ENCODE results near the gene SLITRK5.

The SLITRK5 gene

GRCh38 chr13:87676254-87677042 lies 5.3 kb downstream of the SLITRK5 start:
- H3K27ac ChIP-seq (ENCODE audit: low read depth, low read length) = no peak overlapping the region

GRCh38 chr13:87677043-87677495 lies 5.9 kb downstream of the SLITRK5 start:
- Histone ChIP-seq H3K27ac (ENCODE audit: low read depth, low read length) (no peak overlapping the region), H3K27me3 (ENCODE audit: insufficient read depth, low read length) (peaks cover 79% of the 10 kb centered on the region)
- WGBS = 75% methylated on average over 29 of the region's 29 CpGs

More at GRCh38 chr13:87676254-87677042, 5.3 kb downstream of the SLITRK5 start:
- Histone ChIP-seq H3K4me3 (ENCODE audit: low read length) (peak overlapping the region; percentile 62; the same call in 1 of the 2 replicates), H3K4me1 (ENCODE audit: insufficient read depth, low read length) (peaks cover 8% of the 10 kb centered on the region; the same call in 1 of the 2 replicates), H3K36me3 (ENCODE audit: insufficient read depth, low read length) (no peaks in the 10 kb centered on the region), H3K27me3 (ENCODE audit: insufficient read depth, low read length) (peaks cover 85% of the 10 kb centered on the region), H3K9ac (ENCODE audit: low read depth, low read length) (no peak overlapping the region), H3K9me3 (ENCODE audit: insufficient read depth, low read depth, low read length) (no peaks in the 10 kb centered on the region)
- 90% methylated on average over 33 of the region's 33 CpGs for WGBS

GRCh38 chr13:87677496-87678371 lies 6.6 kb downstream of the SLITRK5 start:
- Histone ChIP-seq H3K9me3 (ENCODE audit: insufficient read depth, low read depth, low read length) (no peaks in the 10 kb centered on the region), H3K4me3 (ENCODE audit: low read length) (peak overlapping the region; percentile 62), H3K4me1 (ENCODE audit: insufficient read depth, low read length) (peaks cover 8% of the 10 kb centered on the region; the same call in 1 of the 2 replicates), H3K36me3 (ENCODE audit: insufficient read depth, low read length) (no peaks in the 10 kb centered on the region), H3K27ac (ENCODE audit: low read depth, low read length) (no peak overlapping the region), H3K9ac (ENCODE audit: low read depth, low read length) (0 out of 2 replicates have a peak overlapping the region, but pooled peaks have one; percentile 29), H3K27me3 (ENCODE audit: insufficient read depth, low read length) (peaks cover 74% of the 10 kb centered on the region)
- 53% methylated on average over 60 of the region's 60 CpGs for WGBS

More at GRCh38 chr13:87677043-87677495, 5.9 kb downstream of the SLITRK5 start:
- Histone ChIP-seq H3K9ac (ENCODE audit: low read depth, low read length) (no peak overlapping the region), H3K9me3 (ENCODE audit: insufficient read depth, low read depth, low read length) (no peaks in the 10 kb centered on the region), H3K4me1 (ENCODE audit: insufficient read depth, low read length) (peaks cover 8% of the 10 kb centered on the region; the same call in 1 of the 2 replicates), H3K4me3 (ENCODE audit: low read length) (peak overlapping the region; percentile 62), H3K36me3 (ENCODE audit: insufficient read depth, low read length) (no peaks in the 10 kb centered on the region)

GRCh38 chr13:87678372-87678752 lies 7.2 kb downstream of the SLITRK5 start:
- Histone ChIP-seq H3K27me3 (ENCODE audit: insufficient read depth, low read length) (peaks cover 69% of the 10 kb centered on the region), H3K4me3 (ENCODE audit: low read length) (peak overlapping the region; percentile 62), H3K9me3 (ENCODE audit: insufficient read depth, low read depth, low read length) (no peaks in the 10 kb centered on the region), H3K36me3 (ENCODE audit: insufficient read depth, low read length) (no peaks in the 10 kb centered on the region), H3K4me1 (ENCODE audit: insufficient read depth, low read length) (peaks cover 8% of the 10 kb centered on the region; the same call in 1 of the 2 replicates), H3K27ac (ENCODE audit: low read depth, low read length) (no peak overlapping the region), H3K9ac (ENCODE audit: low read depth, low read length) (0 out of 2 replicates have a peak overlapping the region, but pooled peaks have one; percentile 29)
- 57% methylated on average over 7 of the region's 8 CpGs for WGBS

DNA sequence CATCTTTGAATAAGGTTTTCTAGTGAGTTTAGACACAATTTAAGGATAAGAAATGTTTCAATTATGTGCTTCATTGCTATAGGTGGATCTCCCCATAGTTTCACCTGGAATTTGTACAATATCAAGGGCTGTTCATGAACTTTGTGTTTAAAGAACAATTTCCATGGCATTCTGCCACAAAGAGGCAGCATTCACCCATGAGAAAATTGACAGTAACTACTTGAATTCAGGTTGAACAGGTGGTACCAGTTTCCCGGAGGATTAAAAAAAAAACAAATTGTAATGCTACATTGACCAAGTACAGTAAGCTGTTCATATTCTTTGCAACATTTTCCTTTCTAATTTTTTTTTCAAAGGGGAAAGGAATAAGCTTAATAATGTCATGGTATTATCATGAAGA lies 9.1 kb downstream of the SLITRK5 start:
- Histone ChIP-seq H3K27ac (ENCODE audit: low read depth, low read length) (no peak overlapping the region), H3K36me3 (ENCODE audit: insufficient read depth, low read length) (no peaks in the 10 kb centered on the region), H3K4me1 (ENCODE audit: insufficient read depth, low read length) (peaks cover 3% of the 10 kb centered on the region; the same call in 1 of the 2 replicates), H3K9ac (ENCODE audit: low read depth, low read length) (no peak overlapping the region), H3K27me3 (ENCODE audit: insufficient read depth, low read length) (peaks cover 49% of the 10 kb centered on the region), H3K9me3 (ENCODE audit: insufficient read depth, low read depth, low read length) (no peaks in the 10 kb centered on the region), H3K4me3 (ENCODE audit: low read length) (no peak overlapping the region)
- WGBS = 92% methylated on average over 1 of the region's 1 CpG

DNA sequence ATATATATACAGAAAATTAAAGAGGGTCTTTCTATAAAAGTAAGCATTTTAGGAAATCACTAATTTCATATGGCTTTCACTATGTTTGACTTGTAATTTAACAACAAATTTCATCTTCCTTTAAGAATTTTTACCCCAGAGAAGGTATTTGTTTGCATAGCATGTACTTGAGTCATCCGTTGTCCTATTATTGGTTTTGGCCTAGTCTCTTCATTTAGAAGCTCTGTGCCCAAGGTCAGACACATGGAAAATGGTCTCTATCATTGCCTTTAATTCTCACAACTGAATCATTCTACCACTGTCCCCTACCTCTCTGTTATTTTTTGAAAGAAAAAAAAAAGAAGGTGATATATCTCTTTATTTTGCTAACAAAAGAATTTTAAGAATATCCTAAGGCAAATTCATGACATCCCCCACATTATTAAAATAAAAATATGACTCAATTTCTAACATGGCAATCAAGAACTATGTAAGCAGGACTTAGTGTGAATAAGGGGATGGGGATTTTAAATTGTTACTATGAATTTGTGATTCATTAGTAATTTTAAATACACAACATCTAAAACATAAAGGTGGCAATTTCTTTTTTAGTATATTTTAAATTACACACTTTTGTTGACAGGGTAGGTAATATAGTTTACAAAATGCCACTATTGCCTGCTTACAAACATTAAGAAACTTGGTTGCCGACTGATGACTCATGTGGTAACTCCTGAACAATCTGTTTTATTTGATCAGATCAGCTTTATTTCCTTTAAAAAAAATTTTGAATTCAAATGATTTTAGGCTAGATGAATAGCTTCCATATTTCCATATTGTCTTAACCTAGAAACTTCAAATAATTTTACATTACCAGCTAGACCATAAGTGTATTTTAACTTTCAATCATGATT lies 13.9 kb downstream of the SLITRK5 start:
- Histone ChIP-seq H3K4me3 (ENCODE audit: low read length) (no peak overlapping the region), H3K36me3 (ENCODE audit: insufficient read depth, low read length) (no peaks in the 10 kb centered on the region), H3K9me3 (ENCODE audit: insufficient read depth, low read depth, low read length) (no peaks in the 10 kb centered on the region), H3K27me3 (ENCODE audit: insufficient read depth, low read length) (peaks cover 4% of the 10 kb centered on the region; the same call in 1 of the 2 replicates), H3K27ac (ENCODE audit: low read depth, low read length) (no peak overlapping the region), H3K9ac (ENCODE audit: low read depth, low read length) (no peak overlapping the region), H3K4me1 (ENCODE audit: insufficient read depth, low read length) (no peaks in the 10 kb centered on the region)
- 80% methylated on average over 2 of the region's 2 CpGs for WGBS

DNA sequence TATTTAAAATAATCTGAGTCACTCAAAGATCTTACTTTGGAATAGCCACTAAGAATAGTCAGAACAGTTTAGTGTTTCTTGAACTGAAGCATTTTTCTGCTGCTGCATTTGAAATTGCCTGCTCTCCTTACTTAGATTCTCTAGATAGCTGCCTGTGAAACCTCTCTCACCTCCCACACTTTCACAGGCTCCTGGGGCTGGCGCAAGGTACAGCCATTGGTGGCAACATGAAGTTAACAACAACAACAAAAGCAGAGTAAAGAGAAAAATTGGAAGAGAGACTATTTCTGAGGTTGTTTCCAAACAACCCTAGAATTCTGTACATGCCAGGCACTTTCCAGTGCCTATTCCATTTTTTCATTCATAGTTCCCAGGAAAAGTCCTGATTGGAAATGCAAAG lies 25.3 kb downstream of the SLITRK5 start:
- no peaks in the 10 kb centered on the region for H3K27me3 ChIP-seq (ENCODE audit: insufficient read depth, low read length)
- 88% methylated on average over 1 of the region's 1 CpG for WGBS
- H3K9me3 ChIP-seq (ENCODE audit: insufficient read depth, low read depth, low read length) = no peaks in the 10 kb centered on the region
- no peaks in the 10 kb centered on the region for H3K4me1 ChIP-seq (ENCODE audit: insufficient read depth, low read length)
- H3K9ac ChIP-seq (ENCODE audit: low read depth, low read length) = no peak overlapping the region
- no peak overlapping the region for H3K4me3 ChIP-seq (ENCODE audit: low read length)
- no peak overlapping the region for H3K27ac ChIP-seq (ENCODE audit: low read depth, low read length)
- no peaks in the 10 kb centered on the region for H3K36me3 ChIP-seq (ENCODE audit: insufficient read depth, low read length)

DNA sequence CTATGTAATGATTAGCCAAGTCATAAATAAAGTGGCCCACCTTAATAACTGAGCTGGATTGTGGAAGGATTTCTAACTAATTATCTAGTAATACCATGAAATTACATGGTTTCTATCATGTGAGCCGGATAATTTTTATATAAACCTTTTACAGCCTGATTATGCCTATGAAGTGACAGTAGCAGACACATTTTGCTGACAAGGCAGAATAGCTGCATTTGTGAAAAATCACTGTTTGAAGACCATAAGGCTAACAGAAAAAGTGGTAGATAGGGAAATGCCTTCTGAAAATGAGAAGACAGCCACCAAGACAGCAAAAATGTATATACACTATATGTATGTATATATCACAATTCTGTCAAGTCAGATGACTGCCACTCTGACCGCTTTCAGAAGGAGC lies 27.1 kb downstream of the SLITRK5 start:
- H3K4me1 ChIP-seq (ENCODE audit: insufficient read depth, low read length) = no peaks in the 10 kb centered on the region
- H3K27ac ChIP-seq (ENCODE audit: low read depth, low read length) = no peak overlapping the region
- no peaks in the 10 kb centered on the region for H3K36me3 ChIP-seq (ENCODE audit: insufficient read depth, low read length)
- H3K9ac ChIP-seq (ENCODE audit: low read depth, low read length) = no peak overlapping the region
- 100% methylated on average over 2 of the region's 2 CpGs for WGBS
- no peaks in the 10 kb centered on the region for H3K9me3 ChIP-seq (ENCODE audit: insufficient read depth, low read depth, low read length)
- no peaks in the 10 kb centered on the region for H3K27me3 ChIP-seq (ENCODE audit: insufficient read depth, low read length)
- no peak overlapping the region for H3K4me3 ChIP-seq (ENCODE audit: low read length)

- Histone ChIP-seq H3K4me3 (ENCODE audit: low read length) (no peak overlapping the region), H3K9ac (ENCODE audit: low read depth, low read length) (no peak overlapping the region), H3K9me3 (ENCODE audit: insufficient read depth, low read depth, low read length) (no peaks in the 10 kb centered on the region), H3K27ac (ENCODE audit: low read depth, low read length) (no peak overlapping the region), H3K36me3 (ENCODE audit: insufficient read depth, low read length) (no peaks in the 10 kb centered on the region), H3K4me1 (ENCODE audit: insufficient read depth, low read length) (no peaks in the 10 kb centered on the region), H3K27me3 (ENCODE audit: insufficient read depth, low read length) (no peaks in the 10 kb centered on the region)
- 83% methylated on average over 1 of the region's 1 CpG for WGBS
Observed at GRCh38 chr13:87709947-87710346, 38.8 kb downstream of the SLITRK5 start.

DNA sequence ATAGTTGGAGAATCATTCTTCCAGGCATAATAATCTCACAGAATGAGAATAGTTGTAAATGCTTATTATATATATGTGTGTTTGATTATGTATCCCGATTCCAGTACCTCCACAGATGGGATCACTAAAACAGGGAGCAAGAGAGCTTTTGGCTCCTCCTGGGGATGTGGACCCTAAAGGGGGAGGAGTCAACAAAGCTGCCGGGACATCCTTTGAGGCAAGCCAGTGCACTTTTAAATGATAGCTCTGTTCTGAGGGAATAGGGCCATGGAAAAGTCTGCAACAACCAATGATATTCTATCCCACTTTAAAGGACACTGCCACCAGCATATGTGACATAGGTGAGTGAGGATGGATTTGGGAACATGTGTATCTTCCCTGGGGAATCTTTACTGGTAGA lies 40.8 kb downstream of the SLITRK5 start:
- H3K4me3 ChIP-seq (ENCODE audit: low read length) = no peak overlapping the region

More for the DNA sequence above, 40.8 kb downstream of the SLITRK5 start:
- Histone ChIP-seq H3K36me3 (ENCODE audit: insufficient read depth, low read length) (no peaks in the 10 kb centered on the region), H3K27me3 (ENCODE audit: insufficient read depth, low read length) (no peaks in the 10 kb centered on the region), H3K9me3 (ENCODE audit: insufficient read depth, low read depth, low read length) (no peaks in the 10 kb centered on the region), H3K4me1 (ENCODE audit: insufficient read depth, low read length) (no peaks in the 10 kb centered on the region), H3K9ac (ENCODE audit: low read depth, low read length) (no peak overlapping the region), H3K27ac (ENCODE audit: low read depth, low read length) (no peak overlapping the region)
- WGBS = 91% methylated on average over 2 of the region's 2 CpGs
